ENCODE measurements around the gene KLK2.
A peak's percentile ranks its signal among the peaks of the same experiment; 100 is the strongest.
"Not testable (repeated sequence)": the region's sequence is repeated elsewhere in the genome, so short reads cannot be mapped to it uniquely, and the experiment has no call there.

The KLK2 gene

DNA sequence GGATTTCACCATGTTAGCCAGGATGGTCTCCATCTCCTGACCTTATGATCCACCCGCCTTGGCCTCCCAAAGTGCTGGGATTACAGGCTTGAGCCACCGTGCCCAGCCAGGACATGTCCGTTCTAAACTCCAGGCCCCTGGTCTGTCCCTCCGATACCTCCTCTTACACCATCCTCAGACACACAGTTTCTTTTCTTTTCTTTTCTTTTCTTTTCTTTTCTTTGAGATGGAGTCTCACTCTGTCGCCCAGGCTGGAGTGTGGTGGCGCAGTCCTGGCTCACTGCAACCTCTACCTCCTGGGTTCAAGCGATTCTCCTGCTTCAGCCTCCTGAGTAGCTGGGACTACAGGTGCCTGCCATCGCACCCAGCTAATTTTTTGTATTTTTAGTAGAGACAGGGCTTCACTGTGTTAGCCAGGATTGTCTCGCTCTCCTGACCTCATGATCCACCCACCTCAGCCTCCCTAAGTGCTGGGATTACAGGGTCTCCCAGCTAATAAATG is 22.9 kb downstream of the KLK2 start:
- DNase-seq, result not testable (repeated sequence)

DNA sequence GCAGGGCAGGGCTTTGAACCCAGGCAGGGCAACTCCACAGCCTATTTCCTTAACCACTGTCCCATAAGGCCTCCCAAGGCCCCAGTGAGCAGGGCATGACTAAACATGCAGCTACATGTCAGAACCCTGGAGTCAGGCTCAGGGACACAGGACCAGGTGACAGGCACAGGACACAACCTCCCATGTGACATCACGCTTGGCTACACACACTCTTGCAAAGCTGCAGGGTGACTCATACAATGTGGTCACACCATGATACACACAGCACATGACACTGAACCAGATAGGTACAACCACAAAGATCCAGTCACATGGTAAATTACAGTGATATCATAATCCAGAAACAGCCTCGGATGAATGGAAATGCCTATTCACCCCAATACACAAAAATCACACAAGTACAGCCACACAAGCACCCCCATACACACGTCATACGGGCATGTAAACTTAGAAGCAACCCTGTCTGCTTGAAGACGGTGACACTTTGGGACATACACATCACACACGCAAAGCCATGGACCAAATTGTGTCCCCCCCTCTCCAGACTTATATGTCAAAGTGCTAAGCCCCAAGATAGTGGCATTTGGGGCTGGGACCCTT is 23.5 kb downstream of the KLK2 start:
- DNase-seq, result no peak

DNA sequence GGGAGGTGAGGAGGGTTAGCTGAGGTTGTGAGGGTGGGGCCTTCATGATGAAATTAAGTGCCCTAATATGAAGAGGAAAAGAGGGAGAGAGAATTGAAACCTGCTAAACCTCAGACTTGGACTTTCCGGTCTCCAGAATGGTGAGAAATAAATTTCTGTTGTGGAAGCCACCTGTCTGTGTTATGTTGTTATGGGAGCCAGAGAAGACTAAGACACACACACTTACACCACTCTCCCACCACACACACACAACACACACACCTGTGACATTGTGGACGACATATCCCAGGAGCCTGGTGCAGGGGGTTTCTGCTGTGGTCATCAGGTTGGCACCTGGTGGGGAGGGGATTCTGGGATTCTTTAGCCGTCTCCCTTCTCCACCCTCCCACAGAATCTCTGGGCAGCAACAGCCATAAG is 24.0 kb downstream of the KLK2 start:
- no peak for DNase-seq

DNA sequence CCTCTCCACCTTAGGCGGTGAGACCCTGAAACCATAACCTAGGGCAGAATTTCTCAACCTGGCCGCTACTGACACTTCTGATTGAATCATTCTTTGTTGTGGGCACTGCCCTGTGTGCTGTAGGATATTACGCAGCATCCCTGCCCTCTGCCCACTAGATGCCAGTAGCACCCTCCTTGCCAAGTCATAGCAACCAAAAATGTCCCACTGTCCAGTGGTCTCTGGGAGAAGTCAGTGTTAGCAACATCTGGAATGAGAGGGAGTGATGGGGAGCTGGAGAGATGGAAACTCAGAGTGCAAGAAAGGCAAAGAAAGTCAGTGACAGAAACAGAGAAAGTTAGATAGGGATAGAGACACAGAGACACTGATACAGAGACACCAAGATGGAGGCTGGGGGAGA is 24.4 kb downstream of the KLK2 start:
- no peak for DNase-seq

DNA sequence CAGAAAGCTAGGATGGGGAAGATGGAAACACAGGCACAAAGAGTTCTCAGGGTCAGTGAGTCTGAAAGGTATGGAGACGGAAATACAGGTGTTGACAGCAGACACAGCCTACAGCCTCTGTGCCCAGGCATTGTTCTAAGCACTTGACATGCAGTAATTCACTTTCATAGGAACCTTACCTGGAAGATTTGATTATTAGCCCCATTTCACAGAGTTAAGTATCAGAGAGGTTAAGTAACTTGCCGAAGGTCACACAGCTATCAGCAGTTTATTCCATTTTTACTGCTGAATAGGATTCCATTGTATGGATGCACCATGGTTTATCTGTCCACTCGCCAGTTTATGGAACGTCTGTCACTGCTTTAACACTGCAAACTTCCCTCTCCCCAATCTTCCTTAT is 24.8 kb downstream of the KLK2 start:
- DNase-seq, result no peak

DNA sequence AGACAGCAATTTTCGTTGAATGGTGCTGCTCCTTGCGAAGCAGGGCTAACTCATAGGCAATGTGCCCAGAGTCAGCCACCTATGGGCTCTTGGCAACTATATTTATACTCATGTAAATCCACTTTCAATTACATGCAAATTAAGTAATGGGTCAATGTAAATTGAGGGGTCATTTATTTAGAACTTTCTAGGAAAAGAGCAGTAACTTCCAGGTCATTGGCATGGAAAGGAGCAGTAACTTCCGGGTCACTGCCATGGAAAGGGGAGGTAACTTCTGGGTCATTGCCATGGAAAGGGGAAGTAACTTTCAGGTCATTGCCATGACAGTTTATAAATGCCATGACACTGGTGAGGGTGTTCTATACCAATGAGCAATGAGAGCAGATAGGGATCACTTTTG is 26.3 kb downstream of the KLK2 start:
- no peak for DNase-seq

DNA sequence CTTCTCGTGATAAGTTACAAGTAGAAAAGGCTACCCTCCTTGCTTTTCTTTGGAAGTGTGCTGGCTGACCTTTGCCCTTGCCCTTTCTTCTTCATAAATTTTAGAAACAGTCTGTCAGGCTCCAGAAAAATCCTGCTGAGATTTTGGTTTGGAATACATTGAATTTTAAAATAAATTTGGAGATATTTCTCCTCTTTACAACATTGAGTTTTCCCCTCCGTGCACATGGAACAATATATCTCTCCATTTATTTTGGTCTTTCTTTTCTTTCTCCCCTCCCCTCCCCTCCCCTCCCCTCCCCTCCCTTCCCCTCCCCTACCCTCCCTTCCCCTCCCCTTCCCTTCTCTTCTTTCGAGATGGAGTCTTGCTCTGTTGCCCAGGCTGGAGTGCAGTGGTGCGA is 29.4 kb downstream of the KLK2 start:
- no peak for DNase-seq

DNA sequence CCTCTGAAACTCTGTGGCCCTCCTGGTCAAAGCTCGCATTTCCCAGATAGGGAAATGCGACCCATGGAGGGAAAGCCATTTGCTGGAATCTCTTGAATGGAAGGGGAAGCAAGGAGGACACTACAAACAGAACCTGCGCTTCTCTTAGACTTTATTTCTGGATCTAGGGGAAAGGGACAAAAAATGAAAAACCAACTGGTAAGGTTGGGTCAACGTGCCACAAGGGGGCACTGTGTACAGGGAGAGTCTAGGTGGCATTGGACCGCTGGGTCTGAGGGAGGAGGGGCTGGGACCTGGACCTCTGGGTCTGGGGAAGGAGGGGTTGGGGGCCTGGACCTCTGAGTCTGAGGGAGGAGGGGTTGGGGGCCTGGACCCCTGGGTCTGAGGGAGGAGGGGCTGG is 33.0 kb downstream of the KLK2 start:
- DNase-seq, result no peak

DNA sequence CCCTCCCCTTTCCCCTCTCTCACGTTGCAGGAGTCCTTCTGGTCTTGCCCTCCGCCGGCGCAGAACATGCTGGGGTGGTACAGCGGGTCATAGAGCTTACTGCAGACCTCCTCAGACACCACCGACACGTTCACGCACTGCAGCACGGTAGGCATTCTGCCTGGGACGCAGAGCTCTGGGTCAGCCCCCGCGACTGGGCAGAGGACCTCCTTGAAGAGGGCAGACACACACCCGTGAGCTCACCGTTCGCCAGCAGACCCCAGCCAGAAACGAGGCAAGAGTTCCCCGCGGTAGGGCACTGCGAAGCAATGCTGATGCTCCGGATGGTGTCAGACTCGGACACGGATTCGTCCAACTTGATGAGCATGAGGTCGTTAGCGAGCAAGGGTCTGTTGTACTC is 35.1 kb downstream of the KLK2 start:
- no peak for DNase-seq

DNA sequence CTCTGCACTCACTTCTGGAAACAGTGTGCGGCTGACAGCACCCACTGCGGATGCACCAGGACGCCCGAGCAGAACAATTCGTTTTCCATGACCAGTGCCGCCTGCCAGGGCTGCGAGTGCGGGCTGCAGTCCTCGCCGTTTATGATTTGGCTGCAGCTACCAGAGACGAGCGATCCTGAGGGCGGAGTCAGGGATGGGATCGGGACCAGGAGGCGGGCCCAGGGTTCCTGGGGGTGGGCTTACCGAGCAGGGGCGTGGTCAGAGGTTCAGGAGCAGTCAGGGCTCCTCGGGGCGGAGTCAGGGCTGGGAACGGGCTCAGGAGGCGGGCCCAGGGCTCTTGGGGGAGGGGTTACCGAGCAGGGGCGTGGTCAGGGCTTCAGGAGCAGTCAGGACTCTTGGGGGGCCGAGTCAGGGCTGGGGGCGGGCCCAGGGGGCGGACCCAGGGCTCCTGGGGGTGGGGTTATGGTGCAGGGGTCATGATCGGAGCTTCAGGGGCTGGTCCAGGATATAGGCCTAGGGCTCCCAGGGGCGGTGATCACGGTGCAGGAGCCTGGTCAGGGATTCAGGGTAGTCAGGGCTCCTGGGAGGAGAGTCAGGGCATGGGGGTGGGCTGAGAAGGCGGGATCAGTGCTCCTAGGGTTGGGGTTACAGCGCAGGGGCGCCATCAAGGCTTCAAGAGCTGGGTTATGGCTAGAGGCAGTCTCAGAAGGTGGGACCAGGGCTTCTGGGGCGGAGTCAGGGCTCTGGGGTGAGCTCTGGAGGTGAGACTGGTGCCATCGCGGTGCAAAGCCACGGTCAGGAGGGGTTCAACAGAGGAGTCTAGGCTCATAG is 36.2 kb downstream of the KLK2 start:
- DNase-seq, result peak; percentile 53

DNA sequence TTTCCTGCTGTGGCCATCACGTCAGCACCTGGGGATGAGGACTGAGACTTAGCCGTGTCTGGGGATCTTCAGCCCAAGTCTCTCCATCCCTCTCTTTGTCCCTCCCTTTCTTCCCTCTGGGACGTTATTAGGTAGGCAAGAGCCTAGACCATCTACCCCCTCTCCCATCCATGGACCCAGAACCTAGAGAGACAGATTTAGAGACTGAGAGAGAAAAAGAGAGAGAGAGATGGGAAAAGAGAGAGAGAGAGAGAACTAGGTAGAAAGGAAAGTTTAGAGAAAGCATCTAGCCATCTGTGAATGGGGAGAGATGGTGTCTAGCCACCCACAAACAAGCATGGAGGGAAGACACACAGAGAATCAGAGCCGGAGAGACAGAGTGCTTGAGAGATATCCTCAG is 37.5 kb downstream of the KLK2 start:
- no peak for DNase-seq

DNA sequence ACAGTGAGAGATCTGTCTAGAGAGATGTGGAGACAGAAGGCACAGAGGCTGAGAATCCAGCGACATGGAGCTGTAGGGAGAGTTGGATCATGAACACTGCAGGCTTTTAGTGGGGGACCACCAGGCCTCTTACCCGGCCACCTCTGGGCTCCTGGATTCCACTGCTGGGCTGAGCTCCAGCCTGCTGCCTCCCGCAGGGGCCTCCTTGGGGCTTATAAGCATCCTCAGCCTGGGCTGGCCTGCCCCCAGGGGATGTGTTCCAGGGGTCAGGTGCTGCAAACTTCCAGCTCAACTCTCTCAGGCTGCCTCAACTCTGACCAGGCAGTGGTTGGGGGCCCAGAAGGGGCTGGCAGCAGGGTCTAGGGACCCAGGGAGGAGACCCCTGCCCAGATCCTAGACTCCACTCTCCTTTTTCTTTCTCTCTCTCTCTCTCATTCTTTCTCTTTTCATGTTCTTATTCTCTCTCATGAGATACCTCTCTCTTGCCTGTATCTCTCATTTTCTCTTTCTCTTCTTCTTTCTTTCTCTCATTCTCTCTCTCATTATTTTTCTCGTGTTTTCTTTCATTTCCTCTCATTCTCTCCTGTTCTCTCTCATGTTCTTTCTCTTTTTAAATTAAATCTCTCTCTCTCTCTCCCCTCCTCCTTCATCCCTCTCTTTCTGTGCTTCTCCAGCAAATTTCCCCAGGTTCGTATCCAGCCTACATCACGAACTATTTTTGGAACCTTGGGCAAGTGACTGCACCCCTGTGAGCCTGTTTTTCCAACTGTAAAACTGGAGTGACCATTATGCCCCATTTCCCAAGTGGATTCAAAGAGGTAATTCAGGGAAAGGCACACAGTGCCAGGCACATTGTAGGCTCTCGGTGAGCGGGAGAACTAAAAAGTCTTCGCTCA is 38.2 kb downstream of the KLK2 start, which contains the start of gene KLK4:
Gene KLK4 (minus strand): TSS at position 190 of the 896 bp plus-strand sequence. CDS start 657 bp downstream, outside the sequence.
- no peak for DNase-seq

DNA sequence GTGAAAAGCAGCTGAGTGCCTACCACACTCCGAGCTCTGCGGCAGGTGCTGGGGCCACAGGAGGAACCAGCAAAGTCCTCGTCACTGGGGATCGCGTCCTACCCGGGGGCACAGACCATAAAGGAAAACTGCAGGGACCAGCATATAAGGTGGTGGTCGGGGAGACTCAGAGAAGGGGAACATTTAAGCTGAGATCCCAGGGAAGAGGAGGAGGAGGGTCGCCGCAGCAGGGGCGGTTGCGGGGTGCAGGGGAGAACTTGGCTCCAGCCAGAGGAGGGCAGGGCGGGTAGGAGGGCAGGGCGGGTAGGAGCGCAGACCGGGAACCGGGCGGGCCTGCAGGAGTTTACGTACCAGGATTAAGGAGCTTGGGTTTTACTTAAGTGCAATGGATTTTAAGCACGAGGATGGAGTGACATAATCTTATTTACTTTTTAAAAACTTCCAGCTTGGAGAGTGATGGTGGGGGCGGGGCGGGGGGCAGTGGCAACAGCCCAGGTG is 38.9 kb downstream of the KLK2 start:
- DNase-seq, result no peak

DNA sequence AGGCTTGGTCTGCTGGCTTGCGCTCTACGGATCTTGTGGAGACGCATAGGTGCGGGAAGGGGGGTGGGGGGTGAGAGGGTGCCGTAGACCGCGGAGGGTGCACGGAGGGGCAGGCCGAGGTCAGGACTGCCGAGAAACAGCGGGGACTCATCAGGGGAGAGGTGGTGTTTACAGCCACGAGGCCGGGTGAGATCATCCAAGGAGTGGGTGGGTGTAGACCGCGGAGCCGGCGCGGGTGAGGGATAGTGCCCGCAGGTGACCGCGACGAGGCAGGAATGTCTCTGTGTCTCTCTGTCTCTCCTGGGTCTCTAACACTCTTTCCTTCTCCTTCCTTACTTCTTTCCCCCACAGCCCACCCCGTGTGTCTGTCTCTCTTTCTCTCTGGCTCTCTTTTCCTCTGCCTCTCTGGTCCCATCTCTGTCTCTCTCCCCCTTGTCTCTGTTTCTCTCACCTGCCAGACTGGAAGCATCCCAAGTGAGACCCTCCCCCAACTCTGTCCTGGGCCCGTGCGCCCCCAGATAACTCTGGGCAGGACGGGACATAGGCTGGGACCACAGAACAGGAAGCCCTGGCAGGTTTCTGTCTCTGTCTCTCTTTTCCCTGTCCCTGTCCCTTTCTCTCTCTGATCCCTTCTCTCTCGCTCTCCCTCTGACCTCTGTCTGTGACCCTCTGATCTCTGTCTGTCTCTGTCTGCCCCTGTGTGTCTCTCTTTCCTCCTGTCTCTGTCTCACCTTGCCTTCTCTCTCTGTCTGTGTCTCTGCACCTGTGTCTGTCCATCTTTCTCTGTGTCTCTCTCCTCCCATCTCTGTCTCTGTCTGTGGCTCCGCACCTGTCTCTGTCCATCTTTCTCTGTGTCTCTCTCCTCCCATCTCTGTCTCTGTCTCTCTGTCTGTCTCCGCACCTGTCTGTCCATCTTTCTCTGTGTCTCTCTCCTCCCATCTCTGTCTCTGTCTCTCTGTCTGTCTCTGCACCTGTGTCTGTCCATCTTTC is 39.8 kb downstream of the KLK2 start:
- no peak for DNase-seq

DNA sequence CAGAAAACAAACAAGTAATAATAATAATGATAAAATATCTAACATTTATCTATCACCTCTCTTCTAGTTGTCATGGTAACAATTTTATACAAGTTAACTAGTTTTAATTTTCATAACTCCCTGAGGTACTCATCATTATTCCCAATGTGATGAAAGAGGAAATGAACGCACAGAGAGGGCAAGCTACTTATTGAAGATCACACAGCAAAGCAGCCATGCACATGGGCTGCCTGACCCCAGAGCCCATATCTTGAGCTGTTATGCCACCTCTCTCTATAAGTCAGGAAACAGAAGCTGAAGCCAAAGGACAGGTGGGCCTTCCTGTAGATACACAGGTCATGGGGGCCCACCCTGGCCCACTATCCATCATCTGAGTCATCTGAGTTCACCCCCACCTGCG is 42.8 kb downstream of the KLK2 start:
- no peak for DNase-seq

DNA sequence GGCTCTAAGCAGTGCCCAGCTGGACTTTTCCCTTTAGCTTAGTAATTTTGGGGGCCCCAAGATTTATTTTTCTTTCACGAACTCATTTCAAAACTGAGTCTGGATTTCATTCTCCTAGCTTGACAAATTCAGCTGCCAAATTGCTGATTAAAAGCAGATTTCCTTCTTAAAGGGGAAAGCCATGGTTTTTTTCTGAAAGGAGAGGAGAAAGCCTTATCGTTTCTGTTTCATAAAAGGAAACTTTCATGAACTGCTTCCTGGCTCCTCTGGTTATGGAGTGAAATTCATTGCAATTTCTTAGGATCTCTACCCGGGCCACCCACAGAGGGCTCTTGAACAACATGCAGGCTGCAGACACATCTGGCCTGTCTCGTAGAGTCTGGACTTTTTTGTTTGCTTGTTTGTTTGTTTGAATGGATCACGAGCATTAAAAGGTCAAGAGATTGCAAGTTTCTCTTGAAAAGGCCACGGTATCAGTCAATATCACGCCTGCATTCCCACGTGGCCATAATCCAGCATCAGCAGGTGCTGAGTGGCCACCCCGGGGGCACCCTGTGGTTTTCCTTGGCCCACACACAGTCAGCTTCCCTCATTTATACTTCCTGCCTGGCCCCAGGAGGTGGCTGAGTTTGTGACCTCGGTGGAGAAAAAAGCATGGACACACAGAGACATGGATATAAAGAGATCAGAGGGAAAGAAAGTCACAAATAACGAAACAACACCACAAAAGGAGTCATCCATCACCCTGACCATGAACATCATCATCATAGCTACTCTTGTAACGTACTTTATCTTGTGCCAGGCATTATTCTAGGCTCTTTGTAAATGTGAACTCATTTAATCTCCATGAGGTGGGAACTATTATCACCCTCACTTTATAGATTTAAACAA is 48.4 kb downstream of the KLK2 start:
- DNase-seq, result no peak

DNA sequence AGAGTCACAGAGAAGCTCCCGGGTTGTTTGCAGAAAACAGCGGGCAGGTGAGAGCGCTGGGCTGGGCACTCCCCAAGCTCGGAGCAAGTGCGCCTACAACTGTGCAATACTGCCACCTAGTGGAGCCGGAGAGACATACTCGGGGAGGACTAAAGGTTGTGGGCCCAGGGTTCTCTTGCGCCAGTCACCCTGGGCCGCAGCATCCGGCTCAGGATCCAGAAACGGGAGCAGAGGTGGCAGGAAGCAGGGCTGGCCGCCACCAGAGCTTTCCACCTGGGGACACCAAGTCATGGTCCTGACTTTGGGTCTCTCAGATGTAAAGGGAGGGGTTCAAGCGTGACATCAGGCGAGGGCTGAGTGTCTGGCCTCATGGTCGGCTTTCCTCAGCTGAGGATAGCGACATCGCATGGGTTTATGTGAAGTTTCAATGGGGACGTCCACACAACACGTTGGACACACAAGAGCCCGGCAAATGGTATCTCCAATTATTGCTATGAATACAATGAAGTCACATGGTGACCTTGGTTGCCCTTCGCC is 49.1 kb downstream of the KLK2 start:
- peak; percentile 79 for DNase-seq

DNA sequence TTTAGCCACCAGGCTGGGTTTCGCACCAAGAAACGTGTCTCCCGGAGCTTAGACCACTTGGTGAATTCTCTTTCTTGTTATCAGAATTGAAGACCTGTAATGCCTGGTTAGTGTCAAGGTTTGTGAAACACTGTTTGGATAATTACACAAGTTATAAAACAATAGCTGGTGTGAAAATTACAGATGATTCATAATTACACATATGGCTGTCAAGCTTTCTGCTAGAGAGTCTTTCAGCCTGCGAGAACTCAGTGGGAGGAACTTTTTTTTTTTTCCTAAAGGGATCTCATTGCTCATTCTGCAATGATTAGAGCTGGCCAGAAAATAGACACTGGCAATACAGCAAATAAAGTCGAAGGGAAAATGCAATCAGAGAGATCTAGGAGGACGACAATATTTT is 51.3 kb downstream of the KLK2 start:
- no peak for DNase-seq

DNA sequence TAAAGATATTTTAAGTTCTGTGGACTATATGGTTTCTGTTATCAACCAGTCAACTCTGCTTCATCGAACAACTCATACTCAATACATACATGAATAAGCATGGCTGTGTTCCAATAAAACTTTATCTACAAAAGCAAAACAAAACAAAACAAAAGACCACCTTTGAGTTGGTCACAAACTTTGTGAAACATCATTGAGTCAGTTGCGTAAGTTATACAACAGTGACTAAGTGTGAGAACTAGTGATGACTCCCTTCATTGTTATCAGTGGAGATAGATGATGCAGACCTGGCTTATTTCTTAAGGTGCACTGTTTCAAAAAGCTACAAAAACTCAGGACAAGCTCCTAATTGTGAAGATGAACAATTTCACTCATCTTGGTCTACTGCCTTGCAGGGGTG is 52.5 kb downstream of the KLK2 start:
- no peak for DNase-seq

DNA sequence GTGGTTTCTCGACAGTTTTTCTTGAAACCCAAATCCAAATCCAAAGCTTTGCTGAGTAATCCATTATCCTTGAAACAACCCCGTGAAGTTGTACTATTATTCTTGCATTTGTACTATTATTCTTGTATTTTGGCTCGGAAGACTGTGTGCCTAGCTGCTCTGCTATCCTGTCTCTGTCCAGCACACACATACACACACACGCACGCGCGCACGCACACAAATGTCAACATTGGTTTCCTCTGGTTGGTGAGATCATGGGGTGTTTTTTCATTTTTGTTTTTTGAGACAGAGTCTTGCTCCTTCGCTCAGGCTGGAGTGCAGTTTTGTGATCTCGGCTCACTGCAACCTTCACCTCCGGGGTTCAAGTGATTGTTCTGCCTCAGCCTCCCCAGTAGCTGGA is 52.9 kb downstream of the KLK2 start:
- no peak for DNase-seq

DNA sequence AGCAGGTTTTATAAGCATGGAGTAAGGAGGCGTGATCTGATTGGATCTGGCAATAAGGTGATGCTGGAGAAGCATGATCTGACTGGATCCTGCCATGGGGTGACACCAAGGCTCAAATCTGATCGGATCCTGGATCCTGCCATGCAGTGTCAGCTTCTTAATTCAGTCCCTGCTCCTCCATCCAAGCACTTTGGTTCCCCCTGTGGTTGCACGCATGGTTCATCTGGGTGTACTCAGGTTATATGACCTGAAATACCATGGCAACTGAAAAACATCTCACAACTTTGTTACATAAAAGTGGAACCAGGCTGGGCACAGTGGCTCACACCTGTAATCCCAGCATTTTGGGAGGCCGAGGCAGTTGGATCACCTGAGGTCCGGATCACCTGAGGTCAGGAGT is 55.6 kb downstream of the KLK2 start:
- DNase-seq, result no peak
